Activated CD8-positive, alpha-beta memory T cell treated with anti-CD3 and anti-CD28 coated beads, Interleukin-2, amount 50 U/mL, for 24 hours (primary cell): ENCODE data around the gene RASSF10.

Experiments used
- DNase-seq: peaks from one replicate; pipeline ENCODE4 v3.0.0-alpha.2; 2020; ENCODE audit errors: extremely low read depth

Gene RASSF10

DNA sequence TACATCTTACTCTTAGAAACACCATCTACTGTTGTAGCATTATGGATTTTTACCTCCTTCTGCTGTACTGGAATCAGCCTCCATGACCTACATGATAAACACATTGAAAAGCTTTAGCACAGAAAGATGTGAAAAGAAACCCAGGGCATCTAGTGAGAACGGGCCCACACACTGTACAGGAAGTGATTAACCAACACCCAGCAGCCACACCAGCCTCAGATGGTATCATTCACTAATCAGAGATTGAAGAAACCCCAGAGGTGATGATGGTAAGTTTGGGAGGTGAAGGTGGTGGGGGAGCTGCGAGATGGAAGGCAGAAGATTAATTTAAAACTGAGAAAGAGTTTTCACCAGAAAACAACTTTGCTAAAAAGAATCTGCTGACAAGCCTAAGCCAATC, 46.1 kb downstream of the RASSF10 start:
- no peak for DNase-seq

DNA sequence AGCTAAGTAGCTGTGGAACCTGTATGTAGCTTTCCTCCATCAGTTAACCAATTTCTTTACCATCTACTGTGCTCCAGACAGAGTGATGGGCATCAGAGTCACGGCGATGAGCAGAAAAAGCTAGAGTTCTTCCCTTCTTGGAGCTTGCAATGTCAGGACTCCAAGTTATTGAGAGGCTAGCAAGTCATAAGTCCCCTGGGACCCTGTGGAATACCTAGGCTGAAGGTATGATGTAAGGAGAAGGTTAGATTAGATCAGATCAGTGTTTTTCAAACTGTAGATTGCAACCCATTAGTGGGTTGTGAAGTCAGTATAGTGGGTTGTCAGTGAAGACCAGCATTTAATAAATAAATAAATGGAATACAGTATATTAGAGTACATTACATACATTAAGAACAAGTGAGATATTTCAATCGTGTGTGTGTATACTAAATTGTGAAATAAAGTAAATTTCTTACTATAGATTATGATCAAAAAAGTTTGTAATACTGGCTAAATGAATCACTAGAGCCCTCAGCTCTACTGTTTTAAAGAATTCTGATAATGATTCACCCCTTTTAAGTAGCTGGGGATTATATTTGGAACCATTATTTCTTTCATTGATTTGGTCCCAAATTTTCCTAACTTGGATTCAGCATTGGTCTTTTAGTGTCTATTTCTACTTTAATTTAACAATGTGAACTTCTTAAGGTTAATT, 52.3 kb downstream of the RASSF10 start:
- no peak for DNase-seq
